Duodenal mucosa (tissue), 2 donors: ENCODE results near the gene KIF5C.
"Not testable (repeated sequence)": the region's sequence is repeated elsewhere in the genome, so short reads cannot be mapped to it uniquely, and the experiment has no call there.

ENCODE experiments used
- H3K27ac ChIP-seq: one replicate; pipeline ENCODE4 v1.7.0; 2013; ENCODE audit warnings: low read depth, low read length
- H3K27me3 ChIP-seq, 2 donors: one replicate each; pipeline ENCODE4 v1.7.0; 2013; ENCODE audit warnings: low read length in 2 of 2, control low read depth in 1 of 2; ENCODE audit not compliant: insufficient read depth in 2 of 2, control insufficient read depth in 1 of 2
- H3K36me3 ChIP-seq, 2 donors: one replicate each; pipeline ENCODE4 v1.7.0; 2013; ENCODE audit warnings: low read length in 2 of 2, control low read depth in 1 of 2; ENCODE audit not compliant: insufficient read depth in 2 of 2, control insufficient read depth in 1 of 2
- H3K4me1 ChIP-seq, 2 donors: one replicate each; pipeline ENCODE4 v1.7.0; 2013; ENCODE audit warnings: low read length in 2 of 2, control low read depth in 1 of 2; ENCODE audit not compliant: insufficient read depth in 2 of 2, control insufficient read depth in 1 of 2
- H3K4me3 ChIP-seq, 2 donors: one replicate each; pipeline ENCODE4 v1.7.0; 2013; ENCODE audit warnings: low read length in 2 of 2, low read depth in 1 of 2
- H3K9ac ChIP-seq, 2 donors: one replicate each; pipeline ENCODE4 v1.7.0; 2013; ENCODE audit warnings: low read length in 2 of 2, low read depth in 1 of 2
- H3K9me3 ChIP-seq, 2 donors: one replicate each; pipeline ENCODE4 v1.7.0; 2013; ENCODE audit warnings: low read length in 2 of 2, control low read depth in 1 of 2; ENCODE audit not compliant: control insufficient read depth in 1 of 2

KIF5C gene

GRCh38 chr2:148980496-148980895 is 105.5 kb downstream of the KIF5C start:
- not testable (repeated sequence) for H3K9me3 ChIP-seq, H3K4me3 ChIP-seq, H3K4me1 ChIP-seq, H3K36me3 ChIP-seq, H3K27ac ChIP-seq, H3K27me3 ChIP-seq, H3K9ac ChIP-seq

GRCh38 chr2:148981324-148981723 is 106.3 kb downstream of the KIF5C start:
- H3K9me3 ChIP-seq: no peaks in the 10 kb centered on the region
- H3K27me3 ChIP-seq: no peaks in the 10 kb centered on the region
- H3K36me3 ChIP-seq: no peaks in the 10 kb centered on the region
- no peaks in the 10 kb centered on the region for H3K4me1 ChIP-seq
- H3K9ac ChIP-seq: no peak overlapping the region
- H3K4me3 ChIP-seq: no peak overlapping the region
- H3K27ac ChIP-seq: no peak overlapping the region

- Histone ChIP-seq H3K9me3 (no peaks in the 10 kb centered on the region), H3K27ac (no peak overlapping the region), H3K36me3 (no peaks in the 10 kb centered on the region), H3K4me3 (no peak overlapping the region), H3K27me3 (no peaks in the 10 kb centered on the region), H3K9ac (no peak overlapping the region), H3K4me1 (no peaks in the 10 kb centered on the region)
Observed at GRCh38 chr2:148981781-148982180, 106.8 kb downstream of the KIF5C start.

- no peaks in the 10 kb centered on the region for H3K4me1 ChIP-seq
- H3K9me3 ChIP-seq: no peaks in the 10 kb centered on the region
- no peaks in the 10 kb centered on the region for H3K27me3 ChIP-seq
- H3K9ac ChIP-seq: no peak overlapping the region
- no peak overlapping the region for H3K27ac ChIP-seq
- H3K36me3 ChIP-seq: no peaks in the 10 kb centered on the region
- H3K4me3 ChIP-seq: no peak overlapping the region
Observed at GRCh38 chr2:148982282-148982681, 107.3 kb downstream of the KIF5C start.

GRCh38 chr2:148983896-148984295 is 108.9 kb downstream of the KIF5C start:
- no peak overlapping the region for H3K4me3 ChIP-seq
- H3K4me1 ChIP-seq: no peaks in the 10 kb centered on the region
- no peaks in the 10 kb centered on the region for H3K9me3 ChIP-seq
- no peaks in the 10 kb centered on the region for H3K27me3 ChIP-seq
- no peaks in the 10 kb centered on the region for H3K36me3 ChIP-seq
- H3K27ac ChIP-seq: no peak overlapping the region
- H3K9ac ChIP-seq: no peak overlapping the region

GRCh38 chr2:148984449-148984848 is 109.4 kb downstream of the KIF5C start:
- no peaks in the 10 kb centered on the region for H3K4me1 ChIP-seq
- no peak overlapping the region for H3K27ac ChIP-seq
- no peaks in the 10 kb centered on the region for H3K9me3 ChIP-seq
- H3K4me3 ChIP-seq: no peak overlapping the region
- H3K27me3 ChIP-seq: no peaks in the 10 kb centered on the region
- no peak overlapping the region for H3K9ac ChIP-seq
- H3K36me3 ChIP-seq: no peaks in the 10 kb centered on the region

GRCh38 chr2:148987286-148987685 is 112.3 kb downstream of the KIF5C start:
- Histone ChIP-seq H3K4me3 (no peak overlapping the region), H3K27ac (no peak overlapping the region), H3K36me3 (no peaks in the 10 kb centered on the region), H3K4me1 (no peaks in the 10 kb centered on the region), H3K9ac (no peak overlapping the region), H3K27me3 (no peaks in the 10 kb centered on the region), H3K9me3 (no peaks in the 10 kb centered on the region)

- Histone ChIP-seq H3K36me3 (no peaks in the 10 kb centered on the region), H3K4me1 (no peaks in the 10 kb centered on the region), H3K9me3 (no peaks in the 10 kb centered on the region), H3K9ac (no peak overlapping the region), H3K27me3 (no peaks in the 10 kb centered on the region), H3K27ac (no peak overlapping the region), H3K4me3 (no peak overlapping the region)
Observed at GRCh38 chr2:148988337-148988736, 113.3 kb downstream of the KIF5C start.

- no peak overlapping the region for H3K4me3 ChIP-seq
- no peaks in the 10 kb centered on the region for H3K4me1 ChIP-seq
- H3K9me3 ChIP-seq: no peaks in the 10 kb centered on the region
- H3K9ac ChIP-seq: no peak overlapping the region
- no peak overlapping the region for H3K27ac ChIP-seq
- no peaks in the 10 kb centered on the region for H3K27me3 ChIP-seq
- no peaks in the 10 kb centered on the region for H3K36me3 ChIP-seq
Observed at GRCh38 chr2:148989882-148990493, 115.0 kb downstream of the KIF5C start.

- H3K9ac ChIP-seq: no peak overlapping the region
Observed at GRCh38 chr2:148990968-148991367, 115.9 kb downstream of the KIF5C start.

GRCh38 chr2:148992448-148992847 is 117.4 kb downstream of the KIF5C start:
- H3K36me3 ChIP-seq: no peaks in the 10 kb centered on the region
- no peaks in the 10 kb centered on the region for H3K9me3 ChIP-seq
- no peaks in the 10 kb centered on the region for H3K4me1 ChIP-seq
- no peaks in the 10 kb centered on the region for H3K27me3 ChIP-seq
- no peak overlapping the region for H3K4me3 ChIP-seq
- H3K27ac ChIP-seq: no peak overlapping the region
- no peak overlapping the region for H3K9ac ChIP-seq

More at GRCh38 chr2:148990968-148991367, 115.9 kb downstream of the KIF5C start:
- Histone ChIP-seq H3K4me1 (no peaks in the 10 kb centered on the region), H3K36me3 (no peaks in the 10 kb centered on the region), H3K27ac (no peak overlapping the region), H3K9me3 (no peaks in the 10 kb centered on the region), H3K27me3 (no peaks in the 10 kb centered on the region), H3K4me3 (no peak overlapping the region)
